Esophagus (tissue), 2 donors: Measurements from ENCODE around the gene HLA-DOA. TPM values are rescaled to one million over a fixed set of nuclear protein-coding genes. Genes with fewer than 3 reads are reported as not detected.

Experiments
- H3K27ac ChIP-seq, 2 donors: one replicate each; pipeline ENCODE4 v1.5.1; 2013; ENCODE audit warnings: low read depth in 2 of 2, mild to moderate bottlenecking in 2 of 2, inconsistent platforms in 1 of 2, low read length in 1 of 2, moderate library complexity in 1 of 2
- H3K27me3 ChIP-seq, 2 donors: one replicate each; pipeline ENCODE4 v1.6.1; 2013; ENCODE audit warnings: low read length in 2 of 2, control low read depth in 1 of 2, mild to moderate bottlenecking in 1 of 2; ENCODE audit not compliant: insufficient read depth in 2 of 2, control insufficient read depth in 1 of 2
- H3K36me3 ChIP-seq, 2 donors: one replicate each; pipeline ENCODE4 v1.6.1; 2013; ENCODE audit warnings: low read length in 1 of 2; ENCODE audit not compliant: control insufficient read depth in 2 of 2, insufficient read depth in 2 of 2
- H3K4me1 ChIP-seq, 2 donors: one replicate each; pipeline ENCODE4 v1.6.1; 2013; ENCODE audit warnings: low read length in 1 of 2; ENCODE audit not compliant: control insufficient read depth in 2 of 2, insufficient read depth in 2 of 2
- H3K4me3 ChIP-seq, 2 donors: one replicate each; pipeline ENCODE4 v1.5.1; 2013; ENCODE audit warnings: low read length in 2 of 2, mild to moderate bottlenecking in 2 of 2, low read depth in 1 of 2, moderate library complexity in 1 of 2
- H3K9me3 ChIP-seq, 2 donors: one replicate each; pipeline ENCODE4 v1.6.1; 2013; ENCODE audit warnings: mild to moderate bottlenecking in 2 of 2, low read depth in 1 of 2, low read length in 1 of 2, moderate library complexity in 1 of 2; ENCODE audit not compliant: control insufficient read depth in 2 of 2, insufficient read depth in 1 of 2
- WGBS, 2 donors: extraction: QIAGEN DNeasy Blood & Tissue Kit; methylation state at CpG; one replicate each; pipeline ENCODE4 v1.1.7; 2013; 5-methylcytosine and 5-hydroxymethylcytosine counted together
- polyA plus RNA-seq, 2 donors: library from polyadenylated mRNA; stranded (reverse); fragments of 200-250 nt; gene quantifications; one replicate each; pipeline ENCODE4 v1.2.3, GENCODE V29; 2013
- donor health status: healthy with polysubstance abuse.
- donor health status: Bipolar disorder and iron deficiency.

The HLA-DOA gene
- polyA plus RNA-seq, 2 donors: 0.49 to 1.5 TPM

DNA sequence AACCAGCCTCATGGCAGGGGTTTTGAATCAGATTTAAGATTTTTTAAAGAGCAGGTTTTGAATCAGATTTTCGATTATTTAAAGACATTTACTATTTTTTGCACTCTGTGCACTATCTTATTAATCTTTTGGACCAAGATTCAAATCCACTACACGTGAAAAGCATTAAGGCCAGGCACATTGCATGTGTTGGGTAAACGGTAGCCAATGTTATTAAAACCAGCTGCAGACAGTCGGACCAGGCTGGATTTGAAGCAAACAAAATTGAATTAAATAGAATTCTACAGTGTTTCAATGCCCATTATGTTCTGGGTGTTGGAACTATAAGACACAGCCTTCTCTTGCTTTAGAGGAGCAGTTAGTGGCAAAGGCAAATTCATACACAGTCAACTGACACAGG is 7.7 kb downstream of the HLA-DOA start:
- H3K27me3 ChIP-seq: no peaks in the 10 kb centered on the region
- H3K27ac ChIP-seq: no peak overlapping the region
- no peak overlapping the region for H3K4me3 ChIP-seq
- H3K4me1 ChIP-seq: no peaks in the 10 kb centered on the region
- no peaks in the 10 kb centered on the region for H3K36me3 ChIP-seq
- WGBS, 2 donors: 63 to 71% methylated on average over 4 of the region's 4 CpGs
- no peaks in the 10 kb centered on the region for H3K9me3 ChIP-seq

DNA sequence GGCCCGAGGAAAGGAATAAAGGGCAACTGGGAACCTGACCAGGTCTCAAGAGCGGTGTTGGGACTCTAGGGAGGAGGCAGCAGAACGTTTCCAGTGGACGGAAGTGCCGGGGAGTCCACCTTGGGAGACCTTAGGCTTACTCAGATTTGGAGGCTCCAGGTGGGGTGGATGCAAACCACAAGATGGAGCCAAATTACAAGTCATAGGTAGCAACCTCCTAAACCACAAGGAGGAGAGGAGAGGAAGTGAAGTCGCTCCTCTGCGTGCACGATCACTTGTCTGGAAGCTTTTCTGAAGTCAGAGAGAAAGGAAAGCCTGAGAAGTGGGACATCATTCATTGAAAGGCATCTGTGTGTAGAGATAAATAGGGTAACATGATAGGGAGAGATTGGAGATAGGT is 9.3 kb downstream of the HLA-DOA start:
- Histone ChIP-seq H3K36me3 (no peaks in the 10 kb centered on the region), H3K4me1 (no peaks in the 10 kb centered on the region)

DNA sequence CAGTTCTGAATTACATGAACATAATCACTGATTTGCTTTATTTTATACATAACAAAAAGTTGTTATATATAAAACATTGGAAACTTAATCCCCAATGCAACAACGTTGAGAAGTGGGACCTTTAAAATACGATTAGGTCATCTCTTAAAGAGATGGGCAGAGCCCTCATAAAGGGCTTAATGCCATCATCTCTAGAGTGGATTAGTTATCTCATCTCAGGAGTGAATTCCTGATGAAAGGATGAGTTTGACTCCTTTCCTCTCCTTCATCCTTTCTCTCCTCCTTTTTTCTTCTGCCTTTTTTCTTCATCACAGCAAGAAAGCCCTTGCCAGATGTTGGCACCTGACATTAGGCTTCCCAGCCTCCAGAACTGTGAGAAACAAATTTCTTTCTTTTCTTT is 13.9 kb downstream of the HLA-DOA start:
- H3K9me3 ChIP-seq: no peaks in the 10 kb centered on the region
- no peak overlapping the region for H3K27ac ChIP-seq
- WGBS, 2 donors: 38 to 45% methylated on average over 2 of the region's 2 CpGs
- H3K27me3 ChIP-seq: no peaks in the 10 kb centered on the region
- no peak overlapping the region for H3K4me3 ChIP-seq
- H3K36me3 ChIP-seq: no peaks in the 10 kb centered on the region
- H3K4me1 ChIP-seq: no peaks in the 10 kb centered on the region

More for the DNA sequence above, 9.3 kb downstream of the HLA-DOA start:
- H3K9me3 ChIP-seq: no peaks in the 10 kb centered on the region
- H3K4me3 ChIP-seq: no peak overlapping the region
- WGBS, 2 donors: 45 to 52% methylated on average over 8 of the region's 8 CpGs
- no peaks in the 10 kb centered on the region for H3K27me3 ChIP-seq
- no peak overlapping the region for H3K27ac ChIP-seq

DNA sequence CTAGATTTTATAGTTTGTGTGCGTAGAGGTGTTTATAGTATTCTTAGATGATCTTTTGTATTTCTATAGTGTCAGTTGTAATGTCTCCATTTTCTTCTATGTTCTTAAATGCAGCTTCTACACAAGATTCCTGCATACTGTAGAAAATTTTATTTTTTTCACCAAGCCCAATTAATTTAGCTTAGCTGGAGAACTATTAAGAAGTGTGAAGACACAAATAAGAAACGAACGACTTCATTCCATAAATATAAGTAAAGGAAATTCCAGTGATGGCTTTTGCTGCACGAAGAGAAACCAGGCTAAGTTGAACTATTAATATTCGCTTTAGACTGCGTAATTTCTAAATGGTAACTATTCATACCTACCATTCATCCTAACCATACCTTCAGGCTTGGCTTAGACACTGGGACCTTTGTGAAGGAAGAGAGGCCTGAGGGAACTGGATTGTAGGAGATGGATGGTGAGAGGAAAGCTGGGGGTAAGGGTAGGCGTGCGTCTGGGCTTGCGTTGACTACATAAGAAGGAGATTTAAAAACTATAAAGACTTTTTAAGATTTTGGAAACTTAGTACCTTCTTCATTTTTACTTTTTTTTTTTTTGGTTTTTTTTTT is 15.9 kb downstream of the HLA-DOA start:
- H3K27ac ChIP-seq: no peak overlapping the region
- no peaks in the 10 kb centered on the region for H3K27me3 ChIP-seq
- no peak overlapping the region for H3K4me3 ChIP-seq
- H3K36me3 ChIP-seq: no peaks in the 10 kb centered on the region
- H3K4me1 ChIP-seq: no peaks in the 10 kb centered on the region
- WGBS, 2 donors: 88 to 92% methylated on average over 9 of the region's 9 CpGs
- no peaks in the 10 kb centered on the region for H3K9me3 ChIP-seq

DNA sequence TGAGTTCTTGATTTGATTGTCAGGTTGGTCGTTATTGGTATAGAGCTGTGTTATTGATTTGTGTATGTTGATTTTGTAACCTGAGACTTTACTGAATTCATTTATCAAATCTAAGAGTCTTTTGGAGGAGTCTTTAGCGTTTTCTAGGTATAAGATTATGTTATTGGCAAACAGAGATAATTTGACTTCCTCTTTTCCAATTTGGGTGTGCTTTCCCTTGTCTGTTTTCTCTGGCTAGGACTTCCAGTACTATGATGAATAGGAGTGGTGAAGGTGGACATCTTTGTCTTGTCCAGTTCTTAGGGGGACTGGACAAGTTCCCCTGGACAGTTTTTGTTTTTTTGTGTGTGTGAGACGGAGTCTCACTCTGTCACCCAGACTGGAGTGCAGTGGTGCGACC is 17.4 kb downstream of the HLA-DOA start:
- Histone ChIP-seq H3K4me3 (no peak overlapping the region), H3K27me3 (no peaks in the 10 kb centered on the region), H3K36me3 (no peaks in the 10 kb centered on the region), H3K4me1 (no peaks in the 10 kb centered on the region), H3K9me3 (no peaks in the 10 kb centered on the region), H3K27ac (no peak overlapping the region)
- WGBS, 2 donors: 63 to 74% methylated on average over 4 of the region's 4 CpGs

DNA sequence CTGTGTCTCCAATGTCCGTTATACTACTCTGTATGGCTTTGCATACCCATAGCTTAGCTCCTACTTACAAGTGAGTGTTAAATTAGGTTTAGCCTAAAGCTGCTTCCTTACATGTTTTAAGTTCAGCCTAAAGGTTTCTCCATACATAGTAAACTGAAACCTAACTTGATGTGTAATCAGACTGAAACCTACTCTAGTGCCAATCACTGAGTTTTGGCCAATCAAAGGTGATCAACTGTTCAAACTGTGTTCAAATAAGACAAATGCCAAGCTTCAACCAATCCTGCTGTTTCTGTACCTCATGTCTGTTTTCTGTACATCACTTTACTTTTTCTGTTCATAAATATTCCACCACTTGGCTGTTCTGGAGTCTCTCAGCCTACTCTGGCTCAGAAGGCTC is 20.0 kb downstream of the HLA-DOA start:
- no peak overlapping the region for H3K4me3 ChIP-seq

DNA sequence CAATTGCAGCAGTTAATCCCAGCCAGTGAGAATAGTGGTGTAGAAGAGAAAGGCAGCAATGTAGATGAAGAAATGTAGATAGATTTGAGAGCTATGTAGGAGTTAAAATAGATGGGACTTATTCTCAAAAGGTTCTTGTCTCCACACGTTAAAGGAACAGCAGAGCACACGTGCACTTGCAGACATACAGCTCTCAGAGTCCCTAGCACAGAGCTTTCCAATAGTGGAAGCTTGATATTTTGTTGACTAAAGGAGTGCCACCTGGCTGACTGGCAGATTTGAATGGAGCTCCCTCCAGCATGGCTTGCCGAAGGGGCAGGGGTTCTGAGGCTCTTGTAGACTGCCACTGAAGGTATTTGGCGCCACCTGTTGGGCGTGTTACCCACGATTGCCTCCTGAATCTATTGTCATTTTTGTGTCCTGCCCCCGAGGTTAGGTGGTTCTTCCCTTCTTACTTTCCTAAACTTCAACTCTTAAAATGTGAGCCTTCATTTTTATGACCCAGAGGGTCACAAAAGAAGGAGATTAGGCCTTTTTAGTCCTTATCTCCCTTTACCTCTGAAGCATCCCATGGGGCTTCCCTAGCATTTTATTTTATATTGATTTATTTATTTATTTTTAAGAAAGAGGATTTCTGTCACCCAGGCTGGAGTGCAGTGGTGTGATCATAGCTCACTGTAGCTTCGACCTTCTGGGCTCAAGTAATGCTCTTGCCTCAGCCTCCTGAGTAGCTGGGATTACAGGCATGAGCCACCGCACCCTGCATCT is 24.6 kb downstream of the HLA-DOA start:
- H3K27ac ChIP-seq: no peak overlapping the region
- H3K27me3 ChIP-seq: no peaks in the 10 kb centered on the region
- H3K36me3 ChIP-seq: peaks cover 12% of the 10 kb centered on the region in 2 donors
- H3K9me3 ChIP-seq: no peaks in the 10 kb centered on the region
- 11 to 14% methylated on average over 9 of the region's 9 CpGs for WGBS, 2 donors
- H3K4me1 ChIP-seq: no peaks in the 10 kb centered on the region
- no peak overlapping the region for H3K4me3 ChIP-seq

More for the DNA sequence above, 20.0 kb downstream of the HLA-DOA start:
- Histone ChIP-seq H3K36me3 (no peaks in the 10 kb centered on the region), H3K4me1 (no peaks in the 10 kb centered on the region), H3K9me3 (no peaks in the 10 kb centered on the region), H3K27ac (no peak overlapping the region), H3K27me3 (no peaks in the 10 kb centered on the region)
- 88 to 100% methylated on average over 1 of the region's 1 CpG for WGBS, 2 donors

DNA sequence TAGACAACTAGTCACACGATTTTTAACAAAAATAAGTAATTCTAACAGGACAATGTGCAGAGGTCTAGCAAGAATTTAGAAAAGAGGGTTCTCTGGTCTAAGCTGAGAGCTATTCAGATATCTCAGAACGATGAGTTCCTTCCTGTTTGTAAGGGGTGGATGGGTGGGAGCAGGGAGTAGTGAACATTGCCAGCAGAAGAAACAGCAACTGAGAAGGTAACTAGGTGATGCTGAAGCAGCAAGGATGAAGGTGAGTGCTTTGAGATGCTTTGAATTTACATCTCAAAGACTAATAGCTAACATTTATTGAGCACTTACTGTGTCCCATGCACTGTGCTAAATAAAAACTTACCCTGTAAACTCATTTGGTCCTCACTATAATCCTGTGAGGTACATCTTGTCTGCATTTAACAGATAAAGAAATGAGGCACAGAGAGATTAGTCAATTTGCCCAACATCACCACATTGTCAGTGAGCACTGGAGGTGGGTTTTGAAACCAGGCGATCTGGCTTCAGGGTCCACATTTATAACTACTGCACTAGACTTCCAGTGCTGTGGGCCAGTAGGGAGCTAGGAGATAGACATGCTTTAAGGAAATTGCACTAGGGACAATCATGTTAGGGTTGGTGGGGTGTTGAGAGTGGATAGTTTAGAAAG is 25.3 kb downstream of the HLA-DOA start:
- Histone ChIP-seq H3K9me3 (no peaks in the 10 kb centered on the region), H3K27me3 (no peaks in the 10 kb centered on the region), H3K27ac (no peak overlapping the region), H3K4me3 (no peak overlapping the region), H3K36me3 (peaks cover 14 to 15% of the 10 kb centered on the region in 2 donors), H3K4me1 (no peaks in the 10 kb centered on the region)
- WGBS, 2 donors: 32 to 35% methylated on average over 3 of the region's 3 CpGs

DNA sequence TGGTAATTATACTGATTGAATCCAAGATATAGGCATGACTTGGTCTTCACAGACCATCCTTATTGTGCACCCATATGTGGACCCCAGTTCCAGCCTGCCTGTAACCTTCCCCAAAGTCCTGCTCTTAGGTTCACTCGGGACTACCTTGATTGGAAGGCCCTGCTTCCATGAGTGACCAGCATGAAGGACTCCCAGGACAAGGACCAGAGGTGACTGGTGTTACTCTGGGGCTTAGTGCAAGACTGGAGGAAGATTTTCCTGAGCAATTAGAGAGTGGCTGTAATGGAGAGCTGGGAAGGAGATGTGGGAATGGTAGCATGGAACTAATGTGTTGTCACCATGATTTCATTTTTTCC is 25.9 kb downstream of the HLA-DOA start:
- 56 to 71% methylated on average over 1 of the region's 1 CpG for WGBS, 2 donors

More for the DNA sequence above, 25.9 kb downstream of the HLA-DOA start:
- Histone ChIP-seq H3K27me3 (no peaks in the 10 kb centered on the region), H3K9me3 (no peaks in the 10 kb centered on the region), H3K4me1 (no peaks in the 10 kb centered on the region), H3K27ac (peak overlapping the region in 1 of 2 donors; percentile 35), H3K36me3 (peaks cover 14 to 20% of the 10 kb centered on the region in 2 donors), H3K4me3 (no peak overlapping the region)
